ENCODE measurements around the gene DDAH1.

GRCh38 chr1:85461216-85461918 lies 3.6 kb downstream of the DDAH1 start:
- TF ChIP-seq CTCF (IDR thresholded peaks at IDR 0.05; ENCODE audit: poor library complexity) = no peak
- no peak for TF ChIP-seq EZH2 (IDR thresholded peaks at IDR 0.05; ENCODE audit: borderline replicate concordance)
